AG04450 (cell line): ENCODE data around the gene ZSWIM6. TPM values are rescaled to one million over a fixed set of nuclear protein-coding genes. Genes with fewer than 3 reads are reported as not detected.

ENCODE experiments used
- CTCF ChIA-PET: fragments of 300-600, 350-600 bp; formaldehyde crosslinking; extraction: SDS; loops from one replicate; lab custom pipeline; 2022; ENCODE audit warnings: antibody characterized with exemption, inconsistent platforms; lab: Charles Lee
- POLR2A ChIA-PET: fragments of 350-600 bp; formaldehyde crosslinking; extraction: SDS; loops from one replicate; lab custom pipeline; 2021; ENCODE audit warnings: antibody characterized with exemption, inconsistent platforms; lab: Yijun Ruan, JAX
- DNase-seq: peaks from one replicate; pipeline ENCODE4 v3.0.0-alpha.2; 2011; ENCODE audit warnings: low read depth, low spot score
- H3K27ac ChIP-seq: one replicate; pipeline ENCODE4 v1.5.1; 2012; ENCODE audit warnings: low read depth, low read length, control low read depth
- H3K27me3 ChIP-seq: one replicate; pipeline ENCODE4 v1.6.0; 2012; ENCODE audit warnings: low read length; ENCODE audit not compliant: control insufficient read depth, insufficient read depth
- H3K4me3 ChIP-seq: 2 replicates; pipeline ENCODE4 v1.5.1; 2011; ENCODE audit warnings: mild to moderate bottlenecking, low read depth, low read length, control low read depth
- H3K9me3 ChIP-seq: 2 replicates; pipeline ENCODE4 v1.5.1; 2012; ENCODE audit warnings: low read length; ENCODE audit not compliant: control insufficient read depth, insufficient read depth
- polyA plus RNA-seq: library from polyadenylated mRNA; depleted of rRNA; stranded (reverse); fragments of >200 nt; gene quantifications from 2 replicates; pipeline ENCODE4 v1.2.3, GENCODE V29; 2011
- TF ChIP-seq, protein P1 (sequence below): IDR thresholded peaks from 2 replicates; pipeline ENCODE4 v1.5.1; 2011; ENCODE audit warnings: low read depth, low read length, control low read depth, inconsistent platforms

Gene ZSWIM6
- polyA plus RNA-seq, 1 experiment, result 18.9 TPM

DNA sequence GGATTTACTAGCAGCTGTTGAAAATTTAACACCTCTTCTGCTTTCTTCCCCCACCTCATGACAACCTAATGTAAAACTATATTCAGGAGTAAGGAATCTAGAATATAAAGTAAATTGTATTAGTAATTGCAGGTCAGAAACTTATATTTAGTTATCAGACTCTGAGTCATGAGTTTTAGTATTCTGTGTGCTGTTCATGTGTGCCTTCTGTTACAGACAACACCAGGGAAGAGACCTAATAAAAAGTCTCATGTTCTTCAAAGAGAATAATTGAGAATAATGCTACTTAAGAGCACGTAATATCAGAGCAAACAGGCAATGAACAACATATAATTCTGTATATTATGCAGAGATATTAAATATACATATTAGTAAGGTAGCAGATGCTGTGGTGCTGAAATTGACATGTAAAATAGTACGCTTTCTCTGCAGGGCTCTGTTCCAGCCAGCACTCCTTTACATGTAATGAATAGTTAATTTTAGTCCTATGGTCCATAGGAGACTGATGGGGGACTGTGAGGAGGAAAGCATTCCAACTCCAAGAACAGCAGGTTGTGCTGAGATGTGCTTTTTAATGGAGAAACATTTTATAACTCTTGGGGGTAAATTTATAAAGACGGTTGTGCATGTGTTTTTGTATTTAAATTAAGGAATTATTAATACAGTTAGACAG lies 106.4 kb downstream of the ZSWIM6 start:
- Histone ChIP-seq H3K4me3 (no peak overlapping the region), H3K27ac (no peak overlapping the region), H3K9me3 (peaks cover 6% of the 10 kb centered on the region; the same call in 1 of the 2 replicates), H3K27me3 (no peaks in the 10 kb centered on the region)
- TF ChIP-seq, protein P1, sequence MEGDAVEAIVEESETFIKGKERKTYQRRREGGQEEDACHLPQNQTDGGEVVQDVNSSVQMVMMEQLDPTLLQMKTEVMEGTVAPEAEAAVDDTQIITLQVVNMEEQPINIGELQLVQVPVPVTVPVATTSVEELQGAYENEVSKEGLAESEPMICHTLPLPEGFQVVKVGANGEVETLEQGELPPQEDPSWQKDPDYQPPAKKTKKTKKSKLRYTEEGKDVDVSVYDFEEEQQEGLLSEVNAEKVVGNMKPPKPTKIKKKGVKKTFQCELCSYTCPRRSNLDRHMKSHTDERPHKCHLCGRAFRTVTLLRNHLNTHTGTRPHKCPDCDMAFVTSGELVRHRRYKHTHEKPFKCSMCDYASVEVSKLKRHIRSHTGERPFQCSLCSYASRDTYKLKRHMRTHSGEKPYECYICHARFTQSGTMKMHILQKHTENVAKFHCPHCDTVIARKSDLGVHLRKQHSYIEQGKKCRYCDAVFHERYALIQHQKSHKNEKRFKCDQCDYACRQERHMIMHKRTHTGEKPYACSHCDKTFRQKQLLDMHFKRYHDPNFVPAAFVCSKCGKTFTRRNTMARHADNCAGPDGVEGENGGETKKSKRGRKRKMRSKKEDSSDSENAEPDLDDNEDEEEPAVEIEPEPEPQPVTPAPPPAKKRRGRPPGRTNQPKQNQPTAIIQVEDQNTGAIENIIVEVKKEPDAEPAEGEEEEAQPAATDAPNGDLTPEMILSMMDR, result no peak
- POLR2A ChIA-PET, result interaction anchor here (0.9 kb wide), 1 partner anchor 107 kb away, joined by 3 read pairs; no protein-coding TSS in a partner anchor
- CTCF ChIA-PET, result interaction anchor here (1.1 kb wide), 1 partner anchor 220 kb away, joined by 4 read pairs; no protein-coding TSS in a partner anchor
- no peak for DNase-seq

DNA sequence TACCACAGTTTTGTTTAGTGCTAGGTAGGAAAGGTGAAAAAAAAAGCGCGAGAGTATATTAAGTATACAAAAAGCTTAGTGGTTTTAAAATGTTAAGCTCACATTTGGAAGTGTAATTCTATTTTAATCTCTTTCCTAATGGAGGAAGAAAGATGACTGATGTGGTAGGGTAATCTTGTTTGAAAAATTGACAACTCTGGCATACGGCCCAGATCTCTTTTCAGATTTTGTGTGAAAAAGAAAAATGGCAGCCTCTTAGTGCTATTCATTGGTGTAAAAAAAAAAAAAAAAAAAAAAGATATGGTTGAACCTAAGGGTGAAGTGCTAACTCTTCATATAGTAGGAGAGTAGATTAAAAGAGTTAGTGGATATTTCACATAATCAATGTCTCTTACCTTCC lies 108.0 kb downstream of the ZSWIM6 start:
- Histone ChIP-seq H3K27ac (no peak overlapping the region), H3K27me3 (no peaks in the 10 kb centered on the region), H3K9me3 (peaks cover 6% of the 10 kb centered on the region; the same call in 1 of the 2 replicates), H3K4me3 (no peak overlapping the region)
- POLR2A ChIA-PET, result no interaction called here
- DNase-seq, result no peak
- TF ChIP-seq, protein P1, result no peak
- CTCF ChIA-PET, result interaction anchor here (0.6 kb wide), 2 partner anchors 8 to 488 kb away, joined by 3 read pairs; no protein-coding TSS in a partner anchor

DNA sequence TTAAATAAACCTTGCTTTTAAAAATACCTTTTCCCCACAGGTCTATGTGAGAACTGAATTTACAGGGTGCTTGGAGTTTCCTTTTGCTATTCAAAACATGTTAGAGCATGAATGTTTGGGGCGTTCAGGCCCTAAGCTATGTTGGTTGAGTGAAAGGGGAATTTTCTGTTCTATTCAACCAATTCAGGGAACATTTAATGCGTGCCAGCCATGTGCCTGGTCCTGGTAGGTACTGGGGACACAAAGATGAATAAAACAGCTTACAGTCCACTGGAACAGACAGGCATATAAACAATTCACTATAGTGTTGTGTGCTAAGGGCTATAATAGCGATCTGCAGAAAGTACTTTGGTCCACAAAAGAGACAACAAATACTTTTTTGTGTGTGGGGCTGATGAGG lies 108.5 kb downstream of the ZSWIM6 start:
- ChIA-PET POLR2A (no interaction called here), CTCF (interaction anchor here (1.0 kb wide), 1 partner anchor 385 kb away, joined by 3 read pairs; no protein-coding TSS in a partner anchor)
- TF ChIP-seq, protein P1, result no peak
- no peak overlapping the region for H3K27ac ChIP-seq
- no peak overlapping the region for H3K4me3 ChIP-seq
- no peak for DNase-seq
- H3K9me3 ChIP-seq, result peaks cover 6% of the 10 kb centered on the region; the same call in 1 of the 2 replicates
- H3K27me3 ChIP-seq, result no peaks in the 10 kb centered on the region

DNA sequence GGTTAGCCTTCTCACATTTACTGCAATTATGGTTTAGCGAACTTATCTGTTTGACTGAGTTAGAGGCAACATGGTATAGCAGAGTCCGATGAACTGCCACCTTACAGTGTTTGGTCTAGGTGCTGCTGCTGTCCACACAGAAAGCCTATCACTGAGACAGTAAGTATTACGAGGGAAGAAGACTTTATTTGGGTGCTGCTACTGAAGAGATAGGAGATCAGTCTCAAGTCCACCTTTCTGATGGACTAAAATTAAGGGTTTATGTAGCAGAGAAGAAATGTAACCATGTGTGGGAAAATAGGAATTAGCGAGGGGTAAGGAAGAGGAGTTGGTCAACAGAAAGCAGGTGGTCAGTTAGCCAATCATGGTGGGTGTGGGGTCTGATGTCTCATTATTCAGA lies 109.7 kb downstream of the ZSWIM6 start:
- POLR2A ChIA-PET, result no interaction called here
- H3K27me3 ChIP-seq, result no peaks in the 10 kb centered on the region
- H3K4me3 ChIP-seq, result no peak overlapping the region
- H3K27ac ChIP-seq, result no peak overlapping the region
- CTCF ChIA-PET, result interaction anchor here (1.0 kb wide), 1 partner anchor 386 kb away, joined by 3 read pairs; no protein-coding TSS in a partner anchor
- TF ChIP-seq, protein P1, result no peak
- H3K9me3 ChIP-seq, result peaks cover 6% of the 10 kb centered on the region; the same call in 1 of the 2 replicates
- no peak for DNase-seq
